Activated naive CD8-positive, alpha-beta T cell treated with anti-CD3 and anti-CD28 coated beads, Interleukin-2, amount 10 ng/mL, durations not matched to agents 7 days and 5 days (primary cell): ENCODE measurements around the gene ST7L. TPM values are rescaled to one million over a fixed set of nuclear protein-coding genes. Genes with fewer than 3 reads are reported as not detected.
"Not testable (repeated sequence)": the region's sequence is repeated elsewhere in the genome, so short reads cannot be mapped to it uniquely, and the experiment has no call there.

ENCODE experiments used
- ATAC-seq: fragments of 150-1000 bp; cut with Tn5 transposase; one replicate; pipeline ENCODE4 v1.10.0; 2021; ENCODE audit warnings: low read depth, moderate library complexity
- POLR2A ChIA-PET: fragments of 350-600 bp; sonication (Branson Sonifier 250); formaldehyde crosslinking; loops from one replicate; lab custom pipeline; 2021; ENCODE audit warnings: antibody characterized with exemption; lab: Charles Lee
- DNase-seq: peaks from one replicate; pipeline ENCODE4 v3.0.0; 2021
- H3K27ac Mint-ChIP-seq: one replicate; pipeline ENCODE4 v1.8.0; 2022; ENCODE audit warnings: mild to moderate bottlenecking, mixed read lengths
- H3K27me3 Mint-ChIP-seq: one replicate; pipeline ENCODE4 v1.8.0; 2022; ENCODE audit warnings: mild to moderate bottlenecking, moderate library complexity, mixed read lengths
- H3K36me3 Mint-ChIP-seq: one replicate; pipeline ENCODE4 v1.8.0; 2021; ENCODE audit warnings: mild to moderate bottlenecking, mixed read lengths
- H3K4me1 Mint-ChIP-seq: one replicate; pipeline ENCODE4 v1.8.0; 2021; ENCODE audit warnings: mixed read lengths
- H3K4me3 Mint-ChIP-seq: one replicate; pipeline ENCODE4 v1.8.0; 2022; ENCODE audit warnings: mild to moderate bottlenecking, moderate library complexity, mixed read lengths
- H3K9me3 Mint-ChIP-seq: one replicate; pipeline ENCODE4 v1.8.0; 2021; ENCODE audit warnings: mixed read lengths
- total RNA-seq, 2 experiments: library from RNA; stranded (reverse); gene quantifications; one replicate each; pipeline ENCODE4 v1.2.3, GENCODE V29; 2021

Gene ST7L
- 10 to 100 TPM; 15.4 to 16.5 TPM for total RNA-seq

GRCh38 chr1:112618721-112619517 is at the start of gene ST7L:
ST7L (minus strand) TSS chr1:112619141; CDS start chr1:112619113, 28 bp downstream.
- Mint-ChIP-seq H3K27me3 (no peaks in the 10 kb centered on the region), H3K27ac (peak within 1 kb of the TSS; percentile 100), H3K36me3 (peaks cover 20% of the 10 kb centered on the region), H3K4me1 (peaks cover 29% of the 10 kb centered on the region), H3K4me3 (peak within 1 kb of the TSS; percentile 97), H3K9me3 (no peaks in the 10 kb centered on the region)
- DNase-seq: peak; percentile 74
- POLR2A ChIA-PET: interaction anchor here (0.5 to 3.2 kb wide), 19 partner anchors 15 to 1966 kb away, joined by 3 to 35 read pairs (median 4); partner anchors contain the start of genes MOV10, PPM1J and RHOC
- peak; percentile 22 for ATAC-seq

GRCh38 chr1:112666946-112667345 is 48.0 kb upstream of the ST7L start:
- Mint-ChIP-seq H3K36me3 (peaks cover 61% of the 10 kb centered on the region), H3K4me3 (no peak overlapping the region), H3K4me1 (peaks cover 24% of the 10 kb centered on the region), H3K27me3 (no peaks in the 10 kb centered on the region), H3K9me3 (no peaks in the 10 kb centered on the region), H3K27ac (peak overlapping the region; percentile 40)
- POLR2A ChIA-PET: no interaction called here
- no peak for ATAC-seq
- DNase-seq: no peak

GRCh38 chr1:112665857-112666256 is 46.9 kb upstream of the ST7L start:
- DNase-seq: no peak
- H3K4me3 Mint-ChIP-seq: no peak overlapping the region
- no peak overlapping the region for H3K27ac Mint-ChIP-seq
- H3K27me3 Mint-ChIP-seq: no peaks in the 10 kb centered on the region
- H3K4me1 Mint-ChIP-seq: peaks cover 24% of the 10 kb centered on the region
- H3K36me3 Mint-ChIP-seq: peaks cover 61% of the 10 kb centered on the region
- no peak for ATAC-seq
- no peaks in the 10 kb centered on the region for H3K9me3 Mint-ChIP-seq
- POLR2A ChIA-PET: interaction anchor here (2.2 kb wide), 1 partner anchor 9 kb away, joined by 8 read pairs; the partner anchor contains the start of gene MOV10

GRCh38 chr1:112651205-112651604 is 32.3 kb upstream of the ST7L start:
- Mint-ChIP-seq H3K4me1 (peaks cover 16% of the 10 kb centered on the region), H3K27me3 (no peaks in the 10 kb centered on the region), H3K4me3 (no peak overlapping the region), H3K27ac (no peak overlapping the region), H3K9me3 (no peaks in the 10 kb centered on the region), H3K36me3 (peaks cover 47% of the 10 kb centered on the region)
- ATAC-seq (no peak), DNase-seq (no peak)
- POLR2A ChIA-PET: interaction anchor here (0.6 to 2.1 kb wide), 3 partner anchors 26 to 49 kb away, joined by 3 to 6 read pairs (median 4); no protein-coding TSS in a partner anchor

- H3K27ac Mint-ChIP-seq: peak overlapping the region; percentile 42
- no peak overlapping the region for H3K4me3 Mint-ChIP-seq
- no peak for ATAC-seq
- H3K9me3 Mint-ChIP-seq: no peaks in the 10 kb centered on the region
- no peaks in the 10 kb centered on the region for H3K27me3 Mint-ChIP-seq
- H3K4me1 Mint-ChIP-seq: peaks cover 18% of the 10 kb centered on the region
- POLR2A ChIA-PET: interaction anchor here (0.7 to 1.7 kb wide), 3 partner anchors 11 to 43 kb away, joined by 4 to 7 read pairs (median 6); partner anchors contain the start of gene MOV10
- DNase-seq: no peak
- H3K36me3 Mint-ChIP-seq: peaks cover 55% of the 10 kb centered on the region
Observed at GRCh38 chr1:112646225-112646624, 27.3 kb upstream of the ST7L start.

- Mint-ChIP-seq H3K4me1 (peaks cover 17% of the 10 kb centered on the region), H3K27ac (no peak overlapping the region)
- no peak for ATAC-seq
Observed at GRCh38 chr1:112643080-112643479, 24.1 kb upstream of the ST7L start.

GRCh38 chr1:112640437-112640836 is 21.5 kb upstream of the ST7L start:
- POLR2A ChIA-PET, DNase-seq, H3K4me3 Mint-ChIP-seq, H3K9me3 Mint-ChIP-seq, ATAC-seq, H3K27me3 Mint-ChIP-seq: not testable (repeated sequence)
- H3K4me1 Mint-ChIP-seq: peaks cover 25% of the 10 kb centered on the region
- peaks cover 16% of the 10 kb centered on the region for H3K36me3 Mint-ChIP-seq
- peak overlapping the region; percentile 34 for H3K27ac Mint-ChIP-seq

More at GRCh38 chr1:112643080-112643479, 24.1 kb upstream of the ST7L start:
- Mint-ChIP-seq H3K36me3 (peaks cover 31% of the 10 kb centered on the region), H3K4me3 (no peak overlapping the region), H3K9me3 (no peaks in the 10 kb centered on the region), H3K27me3 (no peaks in the 10 kb centered on the region)
- POLR2A ChIA-PET: no interaction called here
- DNase-seq: no peak

GRCh38 chr1:112638110-112638428 is 19.1 kb upstream of the ST7L start:
- Mint-ChIP-seq H3K4me1 (peaks cover 35% of the 10 kb centered on the region), H3K27me3 (no peaks in the 10 kb centered on the region), H3K9me3 (no peaks in the 10 kb centered on the region), H3K36me3 (peaks cover 17% of the 10 kb centered on the region), H3K4me3 (no peak overlapping the region), H3K27ac (peak overlapping the region; percentile 4)
- DNase-seq: no peak
- ATAC-seq: no peak
- POLR2A ChIA-PET: no interaction called here

GRCh38 chr1:112637254-112638109 is 18.5 kb upstream of the ST7L start:
- no peaks in the 10 kb centered on the region for H3K27me3 Mint-ChIP-seq
- peaks cover 38% of the 10 kb centered on the region for H3K4me1 Mint-ChIP-seq
- POLR2A ChIA-PET: no interaction called here
- H3K4me3 Mint-ChIP-seq: no peak overlapping the region
- H3K9me3 Mint-ChIP-seq: no peaks in the 10 kb centered on the region
- peak overlapping the region; percentile 4 for H3K27ac Mint-ChIP-seq
- H3K36me3 Mint-ChIP-seq: peaks cover 20% of the 10 kb centered on the region
- DNase-seq (no peak), ATAC-seq (no peak)

- DNase-seq (no peak), ATAC-seq (no peak)
- Mint-ChIP-seq H3K4me3 (no peak overlapping the region), H3K27ac (peak overlapping the region; percentile 42), H3K27me3 (no peaks in the 10 kb centered on the region), H3K4me1 (peaks cover 42% of the 10 kb centered on the region), H3K9me3 (no peaks in the 10 kb centered on the region), H3K36me3 (peaks cover 23% of the 10 kb centered on the region)
- POLR2A ChIA-PET: no interaction called here
Observed at GRCh38 chr1:112636597-112637253, 17.8 kb upstream of the ST7L start.

- Mint-ChIP-seq H3K4me3 (no peak overlapping the region), H3K27ac (no peak overlapping the region)
Observed at GRCh38 chr1:112636056-112636455, 17.1 kb upstream of the ST7L start.

GRCh38 chr1:112634367-112634766 is 15.4 kb upstream of the ST7L start:
- peaks cover 29% of the 10 kb centered on the region for H3K36me3 Mint-ChIP-seq
- no peaks in the 10 kb centered on the region for H3K27me3 Mint-ChIP-seq
- no peak overlapping the region for H3K4me3 Mint-ChIP-seq
- DNase-seq (no peak), ATAC-seq (no peak)
- peaks cover 53% of the 10 kb centered on the region for H3K4me1 Mint-ChIP-seq
- POLR2A ChIA-PET: interaction anchor here (0.9 kb wide), 1 partner anchor 10 kb away, joined by 3 read pairs; no protein-coding TSS in a partner anchor
- H3K27ac Mint-ChIP-seq: no peak overlapping the region
- H3K9me3 Mint-ChIP-seq: no peaks in the 10 kb centered on the region

More at GRCh38 chr1:112636056-112636455, 17.1 kb upstream of the ST7L start:
- no peaks in the 10 kb centered on the region for H3K27me3 Mint-ChIP-seq
- H3K4me1 Mint-ChIP-seq: peaks cover 46% of the 10 kb centered on the region
- POLR2A ChIA-PET: interaction anchor here (1.1 to 1.3 kb wide), 3 partner anchors 11 to 18 kb away, joined by 3 to 4 read pairs (median 4); no protein-coding TSS in a partner anchor
- H3K36me3 Mint-ChIP-seq: peaks cover 22% of the 10 kb centered on the region
- ATAC-seq (no peak), DNase-seq (no peak)
- no peaks in the 10 kb centered on the region for H3K9me3 Mint-ChIP-seq
